ENCODE data around the gene SYTL4.

GRCh38 chrX:100662170-100662569, 69.8 kb downstream of the SYTL4 start:
- TF ChIP-seq CTCF (IDR thresholded peaks at IDR 0.05; ENCODE audit: control extremely low read depth in 1 of 3, insufficient read depth in 1 of 3, low read depth in 1 of 3, low read length in 3 of 3), result no peak
- TF ChIP-seq GTF2F1 (IDR thresholded peaks at IDR 0.05; ENCODE audit: borderline replicate concordance, low read depth, low read length), result no peak
- no peak for TF ChIP-seq POLR2AphosphoS5 (IDR thresholded peaks at IDR 0.05; ENCODE audit: low read depth, low read length)
- TF ChIP-seq EZH2 (IDR thresholded peaks at IDR 0.05; ENCODE audit: low read depth, low read length, severe bottlenecking), result no peak
- TF ChIP-seq SAP30 (IDR thresholded peaks at IDR 0.05; ENCODE audit: insufficient read depth, insufficient replicate concordance, low read length), result no peak
- TF ChIP-seq RXRA (IDR thresholded peaks at IDR 0.05; ENCODE audit: insufficient read depth, low read depth, low read length), result no peak
